Hepatocyte (in vitro differentiated cells): ENCODE data around the gene TCF12.

ENCODE experiments used
- CTCF ChIP-seq: fragments of 200-600 bp; sonication (generic); IDR thresholded peaks from 2 replicates; pipeline ENCODE4 v1.5.1; 2016; ENCODE audit warnings: antibody characterized with exemption, mild to moderate bottlenecking; ENCODE audit not compliant: poor library complexity
- EZH2 ChIP-seq: fragments of 200-600 bp; sonication (generic); IDR thresholded peaks from 2 replicates; pipeline ENCODE4 v1.6.1; 2016; ENCODE audit warnings: antibody characterized with exemption, mild to moderate bottlenecking, borderline replicate concordance
- EZH2phosphoT487 ChIP-seq: fragments of 200-600 bp; sonication (generic); IDR thresholded peaks from one replicate; pipeline ENCODE4 v1.6.1; 2018; ENCODE audit warnings: antibody characterized with exemption, mild to moderate bottlenecking, low read depth, moderate library complexity; ENCODE audit not compliant: unreplicated experiment, severe bottlenecking

DNA sequence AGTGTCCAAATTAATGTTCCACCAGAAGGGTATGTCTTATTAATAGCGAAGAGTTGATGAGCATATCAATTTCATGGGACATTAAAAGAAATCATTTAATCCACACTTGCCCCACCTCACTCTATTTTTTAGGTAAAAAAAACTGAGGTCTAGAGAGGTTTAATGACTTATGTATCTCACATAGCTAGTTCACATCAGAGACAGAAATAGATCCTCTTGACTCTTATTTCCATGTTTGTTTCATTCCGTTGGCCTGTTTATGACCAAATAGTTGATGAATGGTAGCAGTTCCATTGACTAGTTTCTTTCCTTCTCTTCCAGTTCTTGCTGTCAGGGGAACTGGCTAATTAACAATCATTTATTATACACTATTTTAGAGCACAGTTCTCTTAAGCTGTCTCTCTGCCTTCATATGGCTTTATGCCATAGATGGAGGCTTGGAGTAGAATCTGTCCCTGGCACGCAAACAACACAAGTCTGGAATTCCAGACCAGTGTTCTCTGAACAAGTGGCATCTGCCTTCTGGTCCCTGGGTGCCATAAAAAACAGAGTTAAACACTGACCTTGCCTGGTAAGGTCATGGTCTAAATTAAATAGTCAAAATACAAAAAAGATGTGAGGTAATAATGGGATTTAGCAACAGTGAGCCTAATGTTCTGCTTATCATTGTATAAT lies 237.9 kb downstream of the TCF12 start:
- no peak for TF ChIP-seq EZH2
- TF ChIP-seq CTCF = no peak
- no peak for TF ChIP-seq EZH2phosphoT487
